Measurements from ENCODE around the gene FGB. TPM values are rescaled to one million over a fixed set of nuclear protein-coding genes. Genes with fewer than 3 reads are reported as not detected.

The FGB gene
- total RNA-seq, 1 donor, result not detected

DNA sequence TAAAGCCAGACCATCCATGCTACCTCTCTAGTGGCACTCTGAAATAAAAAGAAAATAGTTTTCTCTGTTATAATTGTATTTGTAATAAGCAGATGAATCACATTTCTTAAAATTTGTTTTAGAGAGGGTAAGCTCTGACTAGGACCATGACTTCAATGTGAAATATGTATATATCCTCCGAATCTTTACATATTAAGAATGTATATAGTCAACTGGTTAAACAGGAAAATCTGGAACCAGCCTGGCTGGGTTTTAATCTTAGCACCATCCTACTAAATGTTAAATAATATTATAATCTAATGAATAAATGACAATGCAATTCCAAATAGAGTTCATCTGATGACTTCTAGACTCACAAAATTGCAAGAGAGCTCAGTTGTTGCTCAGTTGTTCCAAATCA lies 1.5 kb downstream of the FGB start:
- TF ChIP-seq, protein P1, sequence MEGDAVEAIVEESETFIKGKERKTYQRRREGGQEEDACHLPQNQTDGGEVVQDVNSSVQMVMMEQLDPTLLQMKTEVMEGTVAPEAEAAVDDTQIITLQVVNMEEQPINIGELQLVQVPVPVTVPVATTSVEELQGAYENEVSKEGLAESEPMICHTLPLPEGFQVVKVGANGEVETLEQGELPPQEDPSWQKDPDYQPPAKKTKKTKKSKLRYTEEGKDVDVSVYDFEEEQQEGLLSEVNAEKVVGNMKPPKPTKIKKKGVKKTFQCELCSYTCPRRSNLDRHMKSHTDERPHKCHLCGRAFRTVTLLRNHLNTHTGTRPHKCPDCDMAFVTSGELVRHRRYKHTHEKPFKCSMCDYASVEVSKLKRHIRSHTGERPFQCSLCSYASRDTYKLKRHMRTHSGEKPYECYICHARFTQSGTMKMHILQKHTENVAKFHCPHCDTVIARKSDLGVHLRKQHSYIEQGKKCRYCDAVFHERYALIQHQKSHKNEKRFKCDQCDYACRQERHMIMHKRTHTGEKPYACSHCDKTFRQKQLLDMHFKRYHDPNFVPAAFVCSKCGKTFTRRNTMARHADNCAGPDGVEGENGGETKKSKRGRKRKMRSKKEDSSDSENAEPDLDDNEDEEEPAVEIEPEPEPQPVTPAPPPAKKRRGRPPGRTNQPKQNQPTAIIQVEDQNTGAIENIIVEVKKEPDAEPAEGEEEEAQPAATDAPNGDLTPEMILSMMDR (IDR thresholded peaks at IDR 0.05; ENCODE audit: insufficient read depth, low read depth, low read length), result no peak
- DNase-seq (ENCODE audit: low read depth), result no peak
- no peak overlapping the region for H3K4me3 ChIP-seq (ENCODE audit: low read depth, low read length)

DNA sequence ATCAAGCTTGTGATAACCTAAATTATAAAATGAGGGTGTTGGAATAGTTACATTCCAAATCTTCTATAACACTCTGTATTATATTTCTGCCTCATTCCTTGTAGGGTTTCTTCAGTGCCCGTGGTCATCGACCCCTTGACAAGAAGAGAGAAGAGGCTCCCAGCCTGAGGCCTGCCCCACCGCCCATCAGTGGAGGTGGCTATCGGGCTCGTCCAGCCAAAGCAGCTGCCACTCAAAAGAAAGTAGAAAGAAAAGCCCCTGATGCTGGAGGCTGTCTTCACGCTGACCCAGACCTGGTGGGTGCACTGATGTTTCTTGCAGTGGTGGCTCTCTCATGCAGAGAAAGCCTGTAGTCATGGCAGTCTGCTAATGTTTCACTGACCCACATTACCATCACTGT lies 2.9 kb downstream of the FGB start:
- TF ChIP-seq, protein P1 (IDR thresholded peaks at IDR 0.05; ENCODE audit: insufficient read depth, low read depth, low read length), result no peak
- no peak overlapping the region for H3K4me3 ChIP-seq (ENCODE audit: low read depth, low read length)
- DNase-seq (ENCODE audit: low read depth), result no peak

- H3K4me3 ChIP-seq (ENCODE audit: low read depth, low read length), result no peak overlapping the region
- TF ChIP-seq, protein P1 (IDR thresholded peaks at IDR 0.05; ENCODE audit: insufficient read depth, low read depth, low read length), result no peak
- no peak for DNase-seq (ENCODE audit: low read depth)
Observed at GRCh38 chr4:154566639-154567204, 3.9 kb downstream of the FGB start.

- DNase-seq (ENCODE audit: low read depth), result no peak
- H3K4me3 ChIP-seq (ENCODE audit: low read depth, low read length), result no peak overlapping the region
- TF ChIP-seq, protein P1 (IDR thresholded peaks at IDR 0.05; ENCODE audit: insufficient read depth, low read depth, low read length), result no peak
Observed at GRCh38 chr4:154569028-154569427, 6.2 kb downstream of the FGB start.

- H3K4me3 ChIP-seq (ENCODE audit: low read depth, low read length), result no peak overlapping the region
- TF ChIP-seq, protein P1 (IDR thresholded peaks at IDR 0.05; ENCODE audit: insufficient read depth, low read depth, low read length), result no peak
- DNase-seq (ENCODE audit: low read depth), result no peak
Observed at GRCh38 chr4:154569584-154569983, 6.8 kb downstream of the FGB start.

DNA sequence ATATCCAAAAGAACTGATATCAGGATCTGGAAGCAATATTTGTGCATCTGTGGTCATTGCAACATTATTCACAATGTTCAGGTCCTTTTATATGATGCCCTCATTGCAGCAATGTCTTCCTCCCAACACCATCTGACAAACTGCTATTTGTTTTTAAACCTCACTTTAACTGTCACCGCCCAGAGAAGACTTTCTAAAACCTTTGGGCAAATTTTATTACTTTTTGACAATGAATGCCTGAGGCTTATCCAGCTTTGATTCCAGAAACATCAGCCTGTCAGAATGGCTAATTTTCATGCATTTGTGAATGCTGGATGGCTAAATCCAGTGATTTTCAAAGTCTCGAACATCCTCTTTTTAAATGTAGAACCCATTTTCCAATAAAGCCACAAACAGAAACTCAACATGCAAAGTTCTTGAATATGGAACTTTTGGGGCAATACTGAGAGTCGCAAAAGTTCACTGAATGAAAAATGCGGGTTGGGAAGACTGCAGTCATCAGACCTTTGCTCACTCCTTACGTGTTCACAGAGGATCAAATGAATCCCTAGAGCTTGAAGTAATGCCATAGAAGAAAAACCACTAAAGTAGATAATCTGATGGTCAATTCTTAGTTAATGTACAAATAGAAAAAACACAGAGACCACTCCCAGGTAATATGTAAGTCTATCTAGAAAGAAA lies 10.5 kb downstream of the FGB start:
- TF ChIP-seq, protein P1 (IDR thresholded peaks at IDR 0.05; ENCODE audit: insufficient read depth, low read depth, low read length), result no peak
- no peak for DNase-seq (ENCODE audit: low read depth)
- H3K4me3 ChIP-seq (ENCODE audit: low read depth, low read length), result no peak overlapping the region
